Transverse colon (tissue), 4 donors: Measurements from ENCODE around the gene TPCN2. TPM values are rescaled to one million over a fixed set of nuclear protein-coding genes. Genes with fewer than 3 reads are reported as not detected.

ENCODE experiments used
- DNase-seq: peaks from one replicate; pipeline ENCODE4 v3.0.0-alpha.2; 2019
- H3K27ac ChIP-seq, 4 donors: fragments of 200-600 bp; sonication (generic); 2 replicates each; pipeline ENCODE4 v1.5.1; 2016 to 2018; ENCODE audit warnings: inconsistent platforms in 4 of 4
- H3K27me3 ChIP-seq: fragments of 200-600 bp; sonication (generic); 2 replicates; pipeline ENCODE4 v1.5.1; 2017; ENCODE audit warnings: inconsistent platforms
- H3K36me3 ChIP-seq, 4 donors: fragments of 200-600 bp; sonication (generic); 2 replicates each; pipeline ENCODE4 v1.5.1; 2017 to 2019; ENCODE audit warnings: inconsistent platforms in 4 of 4
- H3K4me1 ChIP-seq, 4 donors: fragments of 200-600 bp; sonication (generic); 2 replicates each; pipeline ENCODE4 v1.5.1; 2017 to 2020; ENCODE audit warnings: inconsistent platforms in 4 of 4
- H3K4me3 ChIP-seq, 4 donors: fragments of 200-600 bp; sonication (generic); 1 replicate in 1 of 4; 2 replicates in 3 of 4; pipeline versions ENCODE4 v1.5.1 to v1.6.1; 2017 to 2019; ENCODE audit warnings: inconsistent platforms in 4 of 4
- H3K9me3 ChIP-seq, 2 donors: fragments of 200-600 bp; sonication (generic); 2 replicates each; pipeline ENCODE4 v1.5.1; 2017 to 2019; ENCODE audit warnings: inconsistent platforms in 2 of 2
- EP300 ChIP-seq: sonication (generic); formaldehyde crosslinking; IDR thresholded peaks from one replicate; pipeline ENCODE4 v1.6.1; 2017; ENCODE audit warnings: antibody characterized with exemption, low read depth
- POLR2A ChIP-seq: fragments of 450-650 bp; IDR thresholded peaks from one replicate; pipeline ENCODE4 v1.6.1; 2016; ENCODE audit warnings: antibody characterized with exemption, mild to moderate bottlenecking, moderate library complexity
- POLR2AphosphoS5 ChIP-seq, 3 donors: sonication (generic); formaldehyde crosslinking; IDR thresholded peaks; one replicate each; pipeline ENCODE4 v1.6.1; 2016; ENCODE audit warnings: antibody characterized with exemption in 3 of 3
- WGBS, 2 donors: methylation state at CpG; one replicate each; pipeline ENCODE4 v1.1.5; 2018; ENCODE audit warnings: low coverage in 1 of 2; 5-methylcytosine and 5-hydroxymethylcytosine counted together
- in situ Hi-C, 4 donors: fragments of 200-750 bp; cut with MboI; loops; one replicate each; pipeline versions ENCODE4 v1.15.0 to v1.15.1; 2017; ENCODE audit warnings: low sequenced_read_pairs in 3 of 4, low pct_ligation_motif_present in 1 of 4, low pct_unique_long_range_greater_than_20kb in 1 of 4
- intact Hi-C: fragments of 100-400 bp; cut with DNase I; formaldehyde crosslinking; loops from one replicate; pipeline ENCODE4 v1.15.1; 2023; ENCODE audit warnings: low total_unique reads
- total RNA-seq, 4 donors: library from RNA; depleted of rRNA; stranded (reverse); fragments of >200 nt; gene quantifications; one replicate each; pipeline ENCODE4 v1.1.0, GENCODE V29; 2016
- TF ChIP-seq, protein P1 (sequence below), 5 experiments: fragments of 200-600 bp in 3 of 5; fragments of 450-650 bp in 2 of 5; sonication (generic) in 3 of 5; IDR thresholded peaks; 1 replicate in 2 of 5; 2 replicates in 3 of 5; pipeline ENCODE4 v1.5.1; 2016 to 2017; ENCODE audit warnings: antibody characterized with exemption in 5 of 5, inconsistent platforms in 3 of 5, mild to moderate bottlenecking in 2 of 5, moderate library complexity in 1 of 5

Gene TPCN2
- total RNA-seq, 4 donors from 2014 or later = 16.8 to 25.4 (median 20.7) TPM

DNA sequence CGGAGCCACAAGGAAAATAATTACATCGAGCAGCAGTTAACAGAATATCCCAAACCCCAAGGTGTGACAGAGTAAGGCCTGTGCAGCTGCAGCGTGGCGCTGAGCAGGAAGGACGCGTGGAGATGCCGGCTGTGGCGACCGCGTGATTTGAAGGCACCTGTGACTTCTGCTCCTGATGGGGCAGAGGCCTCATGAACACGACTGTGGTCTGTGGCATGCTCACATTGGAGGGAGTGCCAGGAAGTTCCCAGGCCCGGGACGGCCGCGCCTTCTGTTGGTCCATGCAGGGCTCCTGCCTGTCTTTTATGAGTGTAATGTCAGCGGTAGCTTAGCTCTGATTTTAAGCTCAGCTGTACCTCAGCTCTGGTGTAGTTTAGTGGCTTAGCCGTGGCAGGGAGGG lies 50.4 kb downstream of the TPCN2 start:
- intact Hi-C loops (no loop called here), in situ Hi-C loops (no loop called here)
- TF ChIP-seq, protein P1, sequence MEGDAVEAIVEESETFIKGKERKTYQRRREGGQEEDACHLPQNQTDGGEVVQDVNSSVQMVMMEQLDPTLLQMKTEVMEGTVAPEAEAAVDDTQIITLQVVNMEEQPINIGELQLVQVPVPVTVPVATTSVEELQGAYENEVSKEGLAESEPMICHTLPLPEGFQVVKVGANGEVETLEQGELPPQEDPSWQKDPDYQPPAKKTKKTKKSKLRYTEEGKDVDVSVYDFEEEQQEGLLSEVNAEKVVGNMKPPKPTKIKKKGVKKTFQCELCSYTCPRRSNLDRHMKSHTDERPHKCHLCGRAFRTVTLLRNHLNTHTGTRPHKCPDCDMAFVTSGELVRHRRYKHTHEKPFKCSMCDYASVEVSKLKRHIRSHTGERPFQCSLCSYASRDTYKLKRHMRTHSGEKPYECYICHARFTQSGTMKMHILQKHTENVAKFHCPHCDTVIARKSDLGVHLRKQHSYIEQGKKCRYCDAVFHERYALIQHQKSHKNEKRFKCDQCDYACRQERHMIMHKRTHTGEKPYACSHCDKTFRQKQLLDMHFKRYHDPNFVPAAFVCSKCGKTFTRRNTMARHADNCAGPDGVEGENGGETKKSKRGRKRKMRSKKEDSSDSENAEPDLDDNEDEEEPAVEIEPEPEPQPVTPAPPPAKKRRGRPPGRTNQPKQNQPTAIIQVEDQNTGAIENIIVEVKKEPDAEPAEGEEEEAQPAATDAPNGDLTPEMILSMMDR (IDR thresholded peaks at IDR 0.05) = no peak
- no peak for TF ChIP-seq EP300
- TF ChIP-seq POLR2AphosphoS5 (IDR thresholded peaks at IDR 0.05) = no peak
- TF ChIP-seq POLR2A = no peak
- H3K9me3 ChIP-seq = no peaks in the 10 kb centered on the region
- peak; percentile 46 for DNase-seq
- no peak overlapping the region for H3K27ac ChIP-seq
- H3K27me3 ChIP-seq = no peaks in the 10 kb centered on the region
- 45% methylated on average over 17 of the region's 17 CpGs; no CpG with 5 or more reads in 1 of the 2 donors for WGBS, 2 donors
- H3K4me3 ChIP-seq = no peak overlapping the region
- peaks cover 0 to 4% (median 0%) of the 10 kb centered on the region in 4 donors for H3K4me1 ChIP-seq
- no peaks in the 10 kb centered on the region for H3K36me3 ChIP-seq

DNA sequence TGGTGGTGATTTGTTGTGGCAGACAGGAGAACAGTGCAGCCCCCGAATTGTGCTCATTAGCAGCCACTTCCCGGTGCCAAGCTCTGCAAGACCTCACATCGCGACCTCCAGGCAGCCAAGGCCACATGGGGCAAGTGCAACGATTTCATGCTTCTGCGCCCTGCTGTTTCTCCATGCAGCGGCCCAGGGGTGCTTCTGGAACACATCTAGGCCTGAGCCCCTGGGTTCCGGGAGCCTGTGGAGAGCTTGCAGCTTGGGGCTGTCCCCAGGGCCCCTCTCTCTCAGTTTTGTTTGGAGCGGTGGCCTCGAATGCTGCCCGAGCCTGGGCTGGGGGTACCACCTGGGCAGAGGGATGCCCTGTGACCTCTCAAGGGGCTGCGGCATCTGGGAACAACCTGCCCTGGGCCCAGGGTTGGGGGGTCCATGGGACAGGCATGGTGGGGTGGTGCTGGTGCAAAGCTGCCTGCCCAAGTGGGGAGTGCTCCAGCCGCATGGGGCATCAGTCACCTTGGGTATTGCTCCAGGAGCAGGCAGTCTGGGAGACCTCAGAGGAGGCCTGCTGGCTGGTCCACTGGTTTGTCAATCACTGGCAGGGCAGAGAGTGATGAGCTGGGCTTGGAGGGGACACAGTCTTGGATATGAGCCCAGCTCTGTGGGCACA lies 51.9 kb downstream of the TPCN2 start:
- Histone ChIP-seq H3K36me3 (no peaks in the 10 kb centered on the region), H3K4me1 (peaks cover 0 to 4% (median 0%) of the 10 kb centered on the region in 4 donors), H3K27ac (no peak overlapping the region), H3K27me3 (no peaks in the 10 kb centered on the region), H3K4me3 (no peak overlapping the region), H3K9me3 (no peaks in the 10 kb centered on the region)
- TF ChIP-seq EP300 (no peak), POLR2AphosphoS5 (IDR thresholded peaks at IDR 0.05) (no peak), POLR2A (no peak)
- TF ChIP-seq, protein P1 (IDR thresholded peaks at IDR 0.05) = no peak
- in situ Hi-C loops (loop anchor here (10.0 to 25.0 kb wide), 3 partner anchors 544 to 564 kb away; partner anchors contain the start of gene CCND1 (in 1 of the 4)), intact Hi-C loops (loop anchor here (1.0 kb wide), 1 partner anchor 543 kb away; no protein-coding TSS in a partner anchor)
- no peak for DNase-seq
- WGBS, 2 donors = 82% methylated on average over 13 of the region's 13 CpGs; no CpG with 5 or more reads in 1 of the 2 donors

DNA sequence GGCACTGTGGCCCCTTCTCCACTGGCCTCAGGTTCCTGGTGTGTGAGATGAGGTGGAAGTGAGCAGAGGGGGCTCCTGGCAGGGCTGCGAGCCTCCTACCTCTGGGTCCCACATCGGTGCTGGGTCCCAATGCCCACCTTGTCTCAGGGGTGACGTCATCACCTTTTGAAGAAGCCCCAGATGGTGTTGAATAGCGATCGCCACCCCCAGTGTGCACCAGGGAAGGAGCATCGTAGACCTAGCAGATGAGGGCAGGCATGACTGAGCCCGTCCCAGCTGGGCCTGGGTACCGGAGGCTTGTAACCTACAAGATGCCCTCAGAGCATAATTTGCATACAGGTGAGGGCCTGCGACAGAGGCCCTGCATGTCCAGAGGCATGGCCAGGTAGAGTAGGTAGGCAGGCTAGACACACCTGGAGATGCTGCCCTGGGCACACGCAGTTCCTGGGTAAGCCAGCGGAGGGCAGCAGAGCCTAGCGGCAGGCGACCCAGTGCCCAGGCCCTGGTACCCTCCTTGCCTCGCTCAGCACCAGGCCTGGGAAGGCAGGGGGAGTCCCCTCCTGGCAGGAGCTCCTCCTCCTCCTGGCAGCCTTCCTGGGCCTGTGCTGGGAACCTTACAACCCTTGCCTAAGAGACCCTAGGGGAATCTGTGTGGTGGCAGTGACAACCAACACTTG lies 52.5 kb downstream of the TPCN2 start:
- 28% methylated on average over 13 of the region's 14 CpGs; no CpG with 5 or more reads in 1 of the 2 donors for WGBS, 2 donors
- H3K36me3 ChIP-seq = no peaks in the 10 kb centered on the region
- DNase-seq = peak; percentile 83
- H3K27ac ChIP-seq = no peak overlapping the region
- TF ChIP-seq POLR2A (no peak), POLR2AphosphoS5 (IDR thresholded peaks at IDR 0.05) (peak in 2 of 3 donors; percentile 48 to 65), EP300 (no peak)
- TF ChIP-seq, protein P1 (IDR thresholded peaks at IDR 0.05) = peak; percentile 96 to 99 (median 99)
- H3K9me3 ChIP-seq = no peaks in the 10 kb centered on the region
- in situ Hi-C loops = loop anchor here (10.0 to 25.0 kb wide), 3 partner anchors 544 to 564 kb away; partner anchors contain the start of gene CCND1 (in 1 of the 4)
- peaks cover 0 to 4% (median 0%) of the 10 kb centered on the region in 4 donors for H3K4me1 ChIP-seq
- no peaks in the 10 kb centered on the region for H3K27me3 ChIP-seq
- intact Hi-C loops = loop anchor here (1.0 kb wide), 1 partner anchor 542 kb away; no protein-coding TSS in a partner anchor
- H3K4me3 ChIP-seq = no peak overlapping the region
